Dermis microvascular lymphatic vessel endothelial cell (primary cell): ENCODE data around the gene COL8A2. TPM values are rescaled to one million over a fixed set of nuclear protein-coding genes. Genes with fewer than 3 reads are reported as not detected.

Source experiments
- DNase-seq, 2 donors: peaks; one replicate each; pipeline versions ENCODE4 v3.0.0 to v3.0.0-alpha.2; 2010; ENCODE audit warnings: low read depth in 2 of 2
- total RNA-seq: library from RNA; depleted of rRNA; stranded (reverse); fragments of >200 nt; gene quantifications from 2 replicates; pipeline ENCODE4 v1.2.1, GENCODE V29; 2014

COL8A2 gene
- total RNA-seq, 1 donor from 2014 or later, result 1.0 TPM

- no peak for DNase-seq
These were observed 33.3 kb downstream of the COL8A2 start for GRCh38 chr1:36091698-36092097.

DNA sequence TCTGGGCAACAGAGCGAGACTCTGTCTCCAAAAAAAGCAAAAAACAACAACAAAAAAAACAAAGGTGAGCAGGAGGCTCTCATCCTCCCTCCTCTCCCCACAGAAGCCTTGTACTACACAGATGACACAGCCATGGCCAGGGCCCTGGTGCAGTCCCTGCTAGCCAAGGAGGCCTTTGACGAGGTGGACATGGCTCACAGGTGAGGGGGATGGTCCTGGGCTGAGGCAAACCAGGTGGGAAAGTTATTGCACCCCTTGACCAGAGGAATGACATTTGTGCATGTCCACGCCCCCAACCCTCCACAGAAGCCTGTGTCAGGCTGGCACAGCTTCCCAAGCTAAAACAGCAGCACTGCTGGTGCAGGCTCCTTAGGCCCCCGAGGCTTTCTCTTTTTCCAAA lies 33.9 kb downstream of the COL8A2 start:
- no peak for DNase-seq

- peak in 1 of 2 donors; percentile 57 for DNase-seq
These were observed 35.5 kb downstream of the COL8A2 start for GRCh38 chr1:36089393-36090121.

GRCh38 chr1:36088577-36089392 lies 36.2 kb downstream of the COL8A2 start, which contains the start of gene ADPRS:
ADPRS (plus strand) TSS chr1:36088892; CDS start chr1:36088905, 13 bp downstream.
- DNase-seq, result peak; percentile 83 to 92

GRCh38 chr1:36088265-36088576 lies 36.8 kb downstream of the COL8A2 start:
- no peak for DNase-seq

DNA sequence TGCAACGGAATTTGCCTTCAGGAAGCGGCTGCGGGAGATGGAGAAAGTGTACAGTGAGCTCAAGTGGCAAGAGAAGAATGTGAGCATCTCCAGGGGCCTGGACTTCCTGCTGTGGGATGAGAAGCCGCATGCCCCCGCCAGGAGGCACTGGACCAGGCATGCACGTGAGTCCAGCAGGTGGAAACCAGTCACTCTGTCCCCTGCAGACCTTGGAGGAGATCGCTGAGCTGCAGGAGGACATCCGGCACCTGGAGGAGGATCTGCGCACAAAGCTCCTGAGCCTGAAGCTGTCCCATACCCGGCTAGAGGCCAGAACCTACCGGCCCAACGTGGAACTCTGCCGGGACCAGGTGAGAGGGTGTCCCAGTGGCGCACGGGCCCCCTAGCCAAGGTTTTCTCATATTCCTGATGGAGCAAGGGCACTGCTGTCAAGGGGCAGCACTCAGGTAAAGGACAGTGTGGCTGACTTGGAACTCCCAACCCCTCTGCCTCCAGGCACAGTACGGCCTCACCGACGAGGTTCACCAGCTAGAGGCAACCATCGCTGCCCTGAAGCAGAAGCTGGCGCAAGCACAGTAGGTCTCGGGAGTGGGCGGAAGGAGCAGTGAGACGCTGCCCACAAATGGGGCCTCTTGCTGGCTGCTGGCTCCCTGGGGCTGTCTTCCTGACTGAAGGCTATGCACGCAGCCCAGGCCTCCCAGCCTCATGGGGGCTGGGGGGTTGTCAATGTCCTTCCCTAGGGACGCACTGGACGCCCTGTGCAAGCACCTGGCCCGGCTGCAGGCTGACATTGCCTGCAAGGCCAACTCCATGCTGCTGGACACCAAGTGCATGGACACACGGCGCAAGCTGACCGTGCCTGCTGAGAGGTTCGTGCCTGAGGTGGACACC lies 37.5 kb downstream of the COL8A2 start:
- no peak for DNase-seq

DNA sequence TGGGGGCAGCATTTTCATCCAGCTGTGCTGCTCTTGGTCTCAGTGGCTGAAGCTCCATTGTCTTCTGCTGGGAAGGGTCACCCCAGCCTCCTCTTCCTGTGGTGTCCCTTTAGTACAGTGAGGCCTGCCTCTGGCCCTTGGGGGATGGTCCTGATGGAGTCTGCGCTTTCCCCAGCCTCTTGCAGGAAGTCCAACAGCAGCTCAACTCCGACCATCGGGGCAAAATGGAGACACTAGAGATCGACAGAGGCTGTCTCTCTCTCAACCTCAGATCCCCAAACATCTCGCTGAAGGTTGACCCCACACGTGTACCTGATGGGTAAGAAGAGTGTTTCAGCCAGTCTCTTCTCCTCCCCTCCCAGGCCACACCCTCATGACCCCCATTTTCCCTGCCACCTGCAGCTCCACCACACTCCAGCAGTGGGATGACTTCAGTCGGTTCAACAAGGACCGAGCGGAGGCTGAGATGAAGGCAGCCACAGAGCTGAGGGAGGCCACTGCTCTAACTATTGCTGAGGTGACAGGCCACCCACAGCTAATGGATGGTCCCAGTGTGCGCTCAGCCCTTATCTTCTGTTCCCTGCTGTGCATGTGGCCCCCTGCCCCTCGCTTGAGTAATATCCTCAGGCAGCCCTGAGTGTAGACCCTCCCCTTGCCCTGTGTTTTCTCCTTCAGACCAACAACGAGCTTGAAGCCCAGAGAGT lies 38.3 kb downstream of the COL8A2 start:
- no peak for DNase-seq

- DNase-seq, result no peak
These were observed 39.1 kb downstream of the COL8A2 start for GRCh38 chr1:36085686-36086526.

GRCh38 chr1:36085126-36085525 lies 39.9 kb downstream of the COL8A2 start:
- no peak for DNase-seq

GRCh38 chr1:36084497-36085115 lies 40.4 kb downstream of the COL8A2 start:
- peak in 1 of 2 donors; percentile 24 for DNase-seq

DNA sequence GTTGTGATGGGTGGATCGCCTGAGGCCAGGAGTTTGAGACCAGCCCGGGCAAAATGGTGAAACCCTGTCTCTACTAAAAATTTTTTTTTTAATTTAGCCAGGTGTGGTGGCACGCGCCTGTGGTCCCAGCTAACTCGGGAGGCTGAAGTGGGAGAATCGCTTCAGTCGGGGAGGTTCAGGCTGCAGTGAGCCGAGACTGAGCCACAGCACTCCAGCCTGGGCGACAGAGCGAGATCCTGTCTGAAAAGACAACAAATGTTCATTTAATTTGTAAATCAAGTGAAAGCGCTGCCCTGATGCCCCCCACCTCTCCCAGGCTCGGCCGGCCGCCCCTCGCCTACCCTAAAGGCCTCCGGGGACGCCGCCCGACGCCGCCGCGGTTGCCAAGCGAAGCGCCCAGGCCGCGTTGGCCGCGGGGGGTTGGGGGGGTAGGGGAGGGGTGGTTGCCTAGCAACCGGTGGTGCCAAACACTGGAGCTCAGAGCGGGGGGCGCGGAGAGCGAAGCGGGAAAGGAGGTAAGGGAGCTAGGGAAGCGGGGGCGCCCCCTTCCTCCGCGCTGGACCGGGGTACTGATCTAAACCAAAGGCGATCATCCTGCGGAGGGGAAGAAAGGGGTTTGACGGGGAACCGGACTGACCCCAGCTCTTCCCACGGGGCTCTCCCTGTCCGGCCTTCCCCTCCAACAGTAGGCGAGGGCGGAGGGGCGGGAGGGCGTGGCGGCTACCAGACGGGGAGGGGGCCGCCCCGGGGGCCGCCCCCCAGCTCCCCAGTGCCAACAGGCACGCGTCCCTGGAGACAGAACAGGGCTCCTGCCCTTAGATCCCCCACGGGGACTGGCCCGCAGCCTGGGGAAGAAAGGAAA lies 41.2 kb downstream of the COL8A2 start, which contains the start of gene TEKT2:
Gene TEKT2, plus strand, starts transcription at position 460 of the 862 bp plus-strand sequence. CDS start 828 bp downstream, outside the sequence.
- peak; percentile 40 to 64 for DNase-seq

- no peak for DNase-seq
These were observed 41.8 kb downstream of the COL8A2 start for GRCh38 chr1:36083219-36083618.

GRCh38 chr1:36081926-36082485 lies 43.0 kb downstream of the COL8A2 start:
- DNase-seq, result no peak

- no peak for DNase-seq
These were observed 44.2 kb downstream of the COL8A2 start for GRCh38 chr1:36080801-36081200.

DNA sequence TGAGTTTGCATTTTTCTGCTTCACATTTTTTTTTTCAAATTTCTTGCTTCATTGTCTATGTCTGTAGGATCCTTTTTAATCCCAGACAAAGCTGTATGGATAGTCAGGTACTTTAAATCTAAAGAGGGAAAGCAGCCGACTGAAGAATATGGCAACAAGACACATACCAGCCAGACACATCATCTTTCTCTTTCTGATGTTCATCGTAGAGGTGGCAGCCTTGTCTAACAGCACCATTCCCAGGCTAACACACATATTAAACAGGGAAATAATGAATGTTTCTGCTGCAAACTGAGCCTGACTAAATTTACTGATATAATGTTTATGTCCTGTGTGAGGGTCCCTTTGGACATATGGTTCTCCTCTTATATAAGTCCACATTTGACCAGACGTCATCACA lies 44.8 kb downstream of the COL8A2 start:
- no peak for DNase-seq

- no peak for DNase-seq
These were observed 47.9 kb downstream of the COL8A2 start for GRCh38 chr1:36076979-36077573.

DNA sequence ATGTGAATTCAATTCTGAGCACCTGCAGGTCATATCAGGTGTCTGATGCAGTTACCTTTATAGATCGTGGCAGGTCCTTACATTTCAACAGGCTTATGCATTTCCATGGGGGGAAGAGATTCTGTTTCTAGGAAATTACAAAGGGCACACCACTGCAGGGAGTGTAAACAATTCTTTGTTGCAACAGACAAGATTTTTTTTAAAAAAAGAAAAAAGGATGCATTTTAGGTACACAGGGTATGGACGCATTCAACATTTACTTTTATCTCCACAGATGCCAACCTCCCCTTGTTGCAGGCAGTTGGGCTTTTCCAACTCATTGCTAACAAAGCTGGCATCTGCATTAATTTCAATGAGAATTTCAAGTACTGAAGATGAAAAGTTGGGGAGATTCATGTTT lies 54.7 kb downstream of the COL8A2 start:
- DNase-seq, result no peak

DNA sequence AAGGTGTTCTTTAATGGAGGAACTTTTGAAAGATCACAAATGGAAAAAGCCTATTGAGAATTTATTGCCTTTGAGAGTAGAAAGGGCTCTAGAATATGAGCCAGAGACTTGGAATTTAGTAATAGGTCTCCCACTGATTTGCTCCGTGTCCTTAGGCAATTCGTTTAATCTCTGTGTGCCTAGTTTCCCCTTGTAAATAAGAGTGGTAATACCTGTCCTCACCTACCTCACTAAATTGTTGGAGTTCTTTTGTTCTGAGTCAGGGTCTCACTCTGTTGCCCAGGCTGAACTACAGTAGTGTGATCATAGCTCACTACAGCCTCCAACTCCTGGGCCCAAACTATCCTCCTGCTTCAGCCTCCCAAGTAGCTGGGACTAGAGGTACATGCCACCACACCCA lies 56.2 kb downstream of the COL8A2 start:
- no peak for DNase-seq
